IMR-90 (cell line): ENCODE measurements around the gene GOLGA5. TPM values are rescaled to one million over a fixed set of nuclear protein-coding genes. Genes with fewer than 3 reads are reported as not detected.

Experiments used
- ATAC-seq: fragments of 200-7000 bp; cut with Tn5 transposase; 2 replicates; pipeline ENCODE4 v1.9.1; 2020; ENCODE audit warnings: low read depth, mild to moderate bottlenecking, moderate library complexity
- Bru-seq: library from RNA; stranded (reverse); fragments of 400-500 nt; gene quantifications from one replicate; lab custom pipeline; 2021; lab: Mats Ljungman, UMichigan
- BruChase-seq, 2 experiments: library from RNA; stranded (reverse); fragments of 400-500 nt; gene quantifications; one replicate each; lab custom pipeline; 2021; lab: Mats Ljungman, UMichigan
- BruUV-seq: library from RNA; stranded (reverse); fragments of 400-500 nt; replicated peaks from 2 replicates; lab custom pipeline; 2021; lab: Mats Ljungman, UMichigan
- CTCF ChIA-PET: fragments of 300-600 bp; formaldehyde crosslinking; extraction: SDS; loops from one replicate; lab custom pipeline; 2021; ENCODE audit warnings: antibody characterized with exemption; lab: Yijun Ruan, JAX
- POLR2A ChIA-PET: fragments of 300-600 bp; sonication (Branson Sonifier 250); formaldehyde crosslinking; loops from one replicate; lab custom pipeline; 2022; ENCODE audit warnings: antibody characterized with exemption; ENCODE audit not compliant: unreplicated experiment; lab: Charles Lee
- DNase-seq: peaks from one replicate; pipeline ENCODE4 v3.0.0; 2013
- H2AFZ ChIP-seq: replicated peaks from 2 replicates; pipeline ENCODE3; 2013; ENCODE audit warnings: low read length, mild to moderate bottlenecking; ENCODE audit not compliant: poor library complexity
- H2AK5ac ChIP-seq: 2 replicates; pipeline ENCODE4 v1.6.1; 2013; ENCODE audit warnings: low read depth, low read length, inconsistent platforms
- H2AK9ac ChIP-seq: replicated peaks from 2 replicates; pipeline ENCODE3; 2013; ENCODE audit warnings: mild to moderate bottlenecking, low read depth, low read length, moderate library complexity; ENCODE audit not compliant: poor library complexity
- H2BK120ac ChIP-seq: 2 replicates; pipeline ENCODE4 v1.6.1; 2013; ENCODE audit warnings: low read depth, low read length, inconsistent platforms
- H2BK15ac ChIP-seq: 3 replicates; pipeline ENCODE4 v1.6.1; 2013; ENCODE audit warnings: low read depth, low read length, inconsistent platforms
- H2BK20ac ChIP-seq: 2 replicates; pipeline ENCODE4 v1.6.1; 2013; ENCODE audit warnings: low read depth, mild to moderate bottlenecking, inconsistent platforms, low read length, moderate library complexity
- H2BK5ac ChIP-seq: 2 replicates; pipeline ENCODE4 v1.6.1; 2013; ENCODE audit warnings: mild to moderate bottlenecking, low read depth, low read length, inconsistent platforms; ENCODE audit not compliant: poor library complexity, severe bottlenecking
- H3K14ac ChIP-seq: replicated peaks from 2 replicates; pipeline ENCODE4 v1.6.1; 2013; ENCODE audit warnings: low read depth, low read length, inconsistent platforms
- H3K18ac ChIP-seq: 2 replicates; pipeline ENCODE4 v1.6.1; 2013; ENCODE audit warnings: low read depth, low read length, control low read depth
- H3K23ac ChIP-seq: 2 replicates; pipeline ENCODE4 v1.6.1; 2013; ENCODE audit warnings: low read depth, low read length, inconsistent platforms
- H3K27ac ChIP-seq: 2 replicates; pipeline ENCODE4 v1.5.1; 2013; ENCODE audit warnings: mild to moderate bottlenecking, control low read depth, low read length; ENCODE audit not compliant: insufficient read depth
- H3K27me3 ChIP-seq: 2 replicates; pipeline ENCODE4 v1.6.1; 2013; ENCODE audit warnings: low read length; ENCODE audit not compliant: control insufficient read depth, insufficient read depth
- H3K36me3 ChIP-seq: 2 replicates; pipeline ENCODE4 v1.6.1; 2013; ENCODE audit warnings: low read length, mixed read lengths; ENCODE audit not compliant: control insufficient read depth, insufficient read depth
- H3K4ac ChIP-seq: 2 replicates; pipeline ENCODE4 v1.6.1; 2013; ENCODE audit warnings: low read depth, low read length, inconsistent platforms
- H3K4me1 ChIP-seq: 2 replicates; pipeline ENCODE4 v1.6.1; 2013; ENCODE audit warnings: low read length, mixed read lengths; ENCODE audit not compliant: control insufficient read depth, insufficient read depth
- H3K4me2 ChIP-seq: 2 replicates; pipeline ENCODE4 v1.6.1; 2013; ENCODE audit warnings: low read depth, mild to moderate bottlenecking, control low read depth, low read length, moderate library complexity
- H3K4me3 ChIP-seq: 2 replicates; pipeline ENCODE4 v1.5.1; 2013; ENCODE audit warnings: low read depth, mild to moderate bottlenecking, control low read depth, low read length, moderate library complexity; ENCODE audit not compliant: insufficient read depth
- H3K56ac ChIP-seq: 2 replicates; pipeline ENCODE4 v1.6.1; 2013; ENCODE audit warnings: low read length, inconsistent platforms; ENCODE audit not compliant: insufficient read depth; ENCODE audit errors: extremely low read depth
- H3K79me1 ChIP-seq, 2 experiments: 2 replicates each; pipeline ENCODE4 v1.6.1; 2013; ENCODE audit warnings: low read length in 2 of 2, inconsistent platforms in 1 of 2, low read depth in 1 of 2
- H3K9ac ChIP-seq: 2 replicates; pipeline ENCODE4 v1.6.1; 2013; ENCODE audit warnings: low read depth, low read length, control low read depth
- H3K9me1 ChIP-seq: 2 replicates; pipeline ENCODE4 v1.6.1; 2013; ENCODE audit warnings: low read length, inconsistent platforms; ENCODE audit not compliant: insufficient read depth
- H3K9me3 ChIP-seq: 2 replicates; pipeline ENCODE4 v1.6.1; 2013; ENCODE audit warnings: low read length; ENCODE audit not compliant: control insufficient read depth, insufficient read depth
- H4K20me1 ChIP-seq: 2 replicates; pipeline ENCODE4 v1.6.1; 2013; ENCODE audit warnings: low read length, inconsistent platforms; ENCODE audit not compliant: insufficient read depth
- H4K5ac ChIP-seq: 2 replicates; pipeline ENCODE4 v1.6.1; 2013; ENCODE audit warnings: mild to moderate bottlenecking, low read depth, low read length, control low read depth
- H4K8ac ChIP-seq, 2 experiments: 2 replicates each; pipeline ENCODE4 v1.6.1; 2013; ENCODE audit warnings: low read depth in 2 of 2, low read length in 2 of 2, control low read depth in 1 of 2, inconsistent platforms in 1 of 2
- H4K91ac ChIP-seq: 2 replicates; pipeline ENCODE4 v1.6.1; 2013; ENCODE audit warnings: low read depth, low read length, inconsistent platforms; ENCODE audit not compliant: insufficient read depth
- BHLHE40 ChIP-seq: fragments of 150-350 bp; IDR thresholded peaks from 2 replicates; pipeline ENCODE4 v1.6.1; 2016; ENCODE audit warnings: mild to moderate bottlenecking, low read depth, low read length
- CEBPB ChIP-seq: IDR thresholded peaks from 2 replicates; pipeline ENCODE4 v1.6.1; 2012; ENCODE audit warnings: low read depth, low read length, improper control_type of control experiment
- CHD1 ChIP-seq: IDR thresholded peaks from 2 replicates; pipeline ENCODE4 v1.6.1; 2012; ENCODE audit warnings: low read depth, low read length, improper control_type of control experiment
- FOS ChIP-seq: fragments of 150-350 bp; IDR thresholded peaks from 2 replicates; pipeline ENCODE4 v1.6.1; 2016; ENCODE audit warnings: low read depth, low read length
- MAZ ChIP-seq: IDR thresholded peaks from 2 replicates; pipeline ENCODE4 v1.6.1; 2012; ENCODE audit warnings: low read depth, mild to moderate bottlenecking, low read length, improper control_type of control experiment, moderate library complexity, borderline replicate concordance
- MXI1 ChIP-seq: IDR thresholded peaks from 2 replicates; pipeline ENCODE4 v1.6.1; 2012; ENCODE audit warnings: low read depth, mild to moderate bottlenecking, low read length, moderate library complexity, borderline replicate concordance
- NFE2L2 ChIP-seq: fragments of 150-350 bp; IDR thresholded peaks from 2 replicates; pipeline ENCODE4 v1.6.1; 2016; ENCODE audit warnings: low read depth, mild to moderate bottlenecking, low read length
- POLR2A ChIP-seq: IDR thresholded peaks from 2 replicates; pipeline ENCODE4 v1.6.1; 2012; ENCODE audit warnings: mild to moderate bottlenecking, low read depth, low read length
- RAD21 ChIP-seq: IDR thresholded peaks from 2 replicates; pipeline ENCODE4 v1.6.1; 2012; ENCODE audit warnings: low read length, improper control_type of control experiment
- RCOR1 ChIP-seq: IDR thresholded peaks from 2 replicates; pipeline ENCODE4 v1.6.1; 2012; ENCODE audit warnings: mild to moderate bottlenecking, low read length, improper control_type of control experiment; ENCODE audit not compliant: insufficient replicate concordance
- SMC3 ChIP-seq: fragments of 150-350 bp; IDR thresholded peaks from 2 replicates; pipeline ENCODE4 v1.6.1; 2016; ENCODE audit warnings: low read depth, mild to moderate bottlenecking, antibody characterized with exemption, low read length, moderate library complexity
- WGBS, 2 experiments: methylation state at CpG; one replicate each; pipeline versions ENCODE4 v1.1.5 to v1.1.7; 2013; ENCODE audit warnings: missing lambda C conversion rate in 2 of 2; ENCODE audit not compliant: insufficient read length in 1 of 2; ENCODE audit errors: extremely low coverage in 2 of 2; 5-methylcytosine and 5-hydroxymethylcytosine counted together
- dilution Hi-C: fragments of 300-500 bp; cut with HindIII; formaldehyde crosslinking; loops from one replicate; pipeline ENCODE4 v1.14.3; 2018; ENCODE audit warnings: low sequenced_read_pairs; ENCODE audit not compliant: unreplicated experiment
- in situ Hi-C: fragments of 300-500 bp; cut with MboI; formaldehyde crosslinking; loops from 3 replicates; pipeline ENCODE4 v1.14.3; 2019; ENCODE audit warnings: low sequenced_read_pairs, inconsistent platforms, mixed read lengths
- intact Hi-C: fragments of 100-400 bp; cut with micrococcal nuclease; formaldehyde crosslinking; loops from 2 replicates; pipeline ENCODE4 v1.10.0; 2022
- long read RNA-seq: library from polyadenylated mRNA; unstranded; transcript quantifications from one replicate; pipeline ENCODE4 v2.0.0, GENCODE V29; 2021; ENCODE audit not compliant: unreplicated experiment
- polyA plus RNA-seq, 3 experiments: library from polyadenylated mRNA; depleted of rRNA; stranded (reverse); fragments of >200 nt; gene quantifications; 2 replicates each; pipeline ENCODE4 v1.2.3, GENCODE V29; 2012; ENCODE audit warnings: low replicate concordance in 1 of 3
- total RNA-seq: library from RNA; depleted of rRNA; stranded (reverse); fragments of >200 nt; gene quantifications from 2 replicates; pipeline ENCODE4 v1.2.3, GENCODE V29; 2012; rRNA removed
- TF ChIP-seq, protein P1 (sequence below): fragments of 150-350 bp; IDR thresholded peaks from 2 replicates; pipeline ENCODE4 v1.6.1; 2016; ENCODE audit warnings: low read depth, mild to moderate bottlenecking, low read length, moderate library complexity, borderline replicate concordance
- TF ChIP-seq, protein P2 (sequence below): fragments of 150-350 bp; IDR thresholded peaks from 2 replicates; pipeline ENCODE4 v1.6.1; 2017; ENCODE audit warnings: mild to moderate bottlenecking, antibody characterized with exemption, low read length, low read depth

GOLGA5 gene
- 59.5 and 70.8 TPM in 2 replicates for total RNA-seq
- 30.4 and 35.0 TPM in 2 replicates for polyA plus RNA-seq (2012; rRNA removed)
- 9.1 and 14.6 TPM in 2 replicates for polyA plus RNA-seq (2012; cell fraction: cytosol; rRNA removed)
- polyA plus RNA-seq (2012; cell fraction: nucleus; rRNA removed; ENCODE audit: low replicate concordance), result 2.6 and 20.7 TPM in 2 replicates
- Bru-seq, nascent RNA, result percentile 87 among the genes with signal in this experiment
- BruChase-seq, experiment 1, labeled RNA remaining after a 6-hour chase, result percentile 75 among the genes with signal in this experiment
- percentile 79 among the genes with signal in this experiment for BruChase-seq, experiment 2, labeled RNA remaining after a 2-hour chase
- long read RNA-seq, transcript GOLGA5-201 (13 exons, 2,969 nt), result major isoform, 86 of 105 reads
- long read RNA-seq, partial matches to known transcripts, result 6 of 105 reads
- long read RNA-seq, other reads (novel, unspliced or antisense), result 13 of 105 reads

- Histone ChIP-seq H3K36me3 (peaks cover 12% of the 10 kb centered on the region), H3K4me2 (peak within 1 kb of the TSS; percentile 99), H3K56ac (peak within 1 kb of the TSS; percentile 88), H3K9me1 (no peaks in the 10 kb centered on the region), H3K4ac (peak within 1 kb of the TSS; percentile 98), H3K4me3 (peak within 1 kb of the TSS; percentile 85), H4K91ac (peak within 1 kb of the TSS; percentile 92), H3K9ac (peak within 1 kb of the TSS; percentile 98), H2AK9ac (peak within 1 kb of the TSS; percentile 100), H2AK5ac (peak within 1 kb of the TSS; percentile 97), H4K8ac (peak within 1 kb of the TSS; percentile 86 to 100), H3K23ac (peak within 1 kb of the TSS; percentile 98), H2BK15ac (peak within 1 kb of the TSS; percentile 85; the same call in 2 of the 3 replicates), H2BK5ac (peak within 1 kb of the TSS; percentile 73), H4K20me1 (peaks cover 5% of the 10 kb centered on the region; the same call in 1 of the 2 replicates), H3K9me3 (no peaks in the 10 kb centered on the region; the same call in 1 of the 2 replicates), H3K18ac (peak within 1 kb of the TSS; percentile 78), H3K4me1 (peaks cover 2% of the 10 kb centered on the region; the same call in 1 of the 2 replicates), H2BK20ac (peak within 1 kb of the TSS; percentile 36; the same call in 1 of the 2 replicates), H4K5ac (peak within 1 kb of the TSS; percentile 95), H2AFZ (peak within 1 kb of the TSS; percentile 98), H2BK120ac (peak within 1 kb of the TSS; percentile 64), H3K14ac (peak within 1 kb of the TSS; percentile 96), H3K27me3 (no peaks in the 10 kb centered on the region), H3K79me1 (peaks cover 0 to 33% of the 10 kb centered on the region in 2 experiments; a peak in 3 of 4 replicates), H3K27ac (peak within 1 kb of the TSS; percentile 88)
- no TSS peak for BruUV-seq
- peak; percentile 97 for ATAC-seq
- dilution Hi-C loops (no loop called here), intact Hi-C loops (no loop called here), in situ Hi-C loops (loop anchor here (10.0 kb wide), 1 partner anchor 669 kb away; the partner anchor contains the start of genes CPSF2 and NDUFB1)
- WGBS, 2 experiments, result 3% methylated on average over 34 of the region's 71 CpGs; no CpG with 5 or more reads in 1 of the 2 experiments
- ChIA-PET POLR2A (no interaction called here), CTCF (interaction anchor here (1.5 kb wide), 1 partner anchor 107 kb away, joined by 4 read pairs; no protein-coding TSS in a partner anchor)
- peak; percentile 98 for DNase-seq
- no peak for TF ChIP-seq RCOR1
- TF ChIP-seq FOS, result 0 out of 2 replicates have a peak, but pooled peaks have one; percentile 13
- TF ChIP-seq, protein P1, sequence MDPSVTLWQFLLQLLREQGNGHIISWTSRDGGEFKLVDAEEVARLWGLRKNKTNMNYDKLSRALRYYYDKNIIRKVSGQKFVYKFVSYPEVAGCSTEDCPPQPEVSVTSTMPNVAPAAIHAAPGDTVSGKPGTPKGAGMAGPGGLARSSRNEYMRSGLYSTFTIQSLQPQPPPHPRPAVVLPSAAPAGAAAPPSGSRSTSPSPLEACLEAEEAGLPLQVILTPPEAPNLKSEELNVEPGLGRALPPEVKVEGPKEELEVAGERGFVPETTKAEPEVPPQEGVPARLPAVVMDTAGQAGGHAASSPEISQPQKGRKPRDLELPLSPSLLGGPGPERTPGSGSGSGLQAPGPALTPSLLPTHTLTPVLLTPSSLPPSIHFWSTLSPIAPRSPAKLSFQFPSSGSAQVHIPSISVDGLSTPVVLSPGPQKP, result no peak
- TF ChIP-seq RAD21, result no peak
- peak; percentile 12; the same call in 1 of the 2 replicates for TF ChIP-seq NFE2L2
- TF ChIP-seq CEBPB, result peak; percentile 95
- TF ChIP-seq, protein P2, sequence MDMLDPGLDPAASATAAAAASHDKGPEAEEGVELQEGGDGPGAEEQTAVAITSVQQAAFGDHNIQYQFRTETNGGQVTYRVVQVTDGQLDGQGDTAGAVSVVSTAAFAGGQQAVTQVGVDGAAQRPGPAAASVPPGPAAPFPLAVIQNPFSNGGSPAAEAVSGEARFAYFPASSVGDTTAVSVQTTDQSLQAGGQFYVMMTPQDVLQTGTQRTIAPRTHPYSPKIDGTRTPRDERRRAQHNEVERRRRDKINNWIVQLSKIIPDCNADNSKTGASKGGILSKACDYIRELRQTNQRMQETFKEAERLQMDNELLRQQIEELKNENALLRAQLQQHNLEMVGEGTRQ, result peak; percentile 94
- TF ChIP-seq SMC3, result no peak
- peak; percentile 94 for TF ChIP-seq POLR2A
- peak; percentile 91 for TF ChIP-seq MAZ
- TF ChIP-seq MXI1, result peak; percentile 86; the same call in 1 of the 2 replicates
- peak; percentile 41; the same call in 1 of the 2 replicates for TF ChIP-seq BHLHE40
- TF ChIP-seq CHD1, result peak; percentile 92; the same call in 1 of the 2 replicates
Observed at GRCh38 chr14:92793709-92794546, at the start of gene GOLGA5. Gene GOLGA5, plus strand, starts transcription at chr14:92794305. Its CDS starts 3,133 bp downstream, at chr14:92797438.
